Stomach (tissue), 9 donors: ENCODE results near the gene CRISPLD2. TPM values are rescaled to one million over a fixed set of nuclear protein-coding genes. Genes with fewer than 3 reads are reported as not detected.
"Not testable (repeated sequence)": the region's sequence is repeated elsewhere in the genome, so short reads cannot be mapped to it uniquely, and the experiment has no call there.

Experiments
- DNase-seq, 2 donors: peaks; one replicate each; pipeline versions ENCODE4 v3.0.0 to v3.0.0-alpha.2; 2013 to 2019
- H3K27ac ChIP-seq, 5 donors: fragments of 200-600 bp in 4 of 5; sonication (generic) in 4 of 5; one replicate each; pipeline ENCODE4 v1.5.1; 2013 to 2019; ENCODE audit warnings: mild to moderate bottlenecking in 1 of 5, moderate library complexity in 1 of 5
- H3K27me3 ChIP-seq, 3 donors: fragments of 200-600 bp; sonication (generic); one replicate each; pipeline ENCODE4 v1.5.1; 2017 to 2019; ENCODE audit warnings: mixed run types in 1 of 3
- H3K36me3 ChIP-seq, 4 donors: fragments of 200-600 bp; sonication (generic); 1 replicate in 3 of 4; 2 replicates in 1 of 4; pipeline ENCODE4 v1.5.1; 2016 to 2019
- H3K4me1 ChIP-seq, 4 donors: fragments of 200-600 bp; sonication (generic); one replicate each; pipeline ENCODE4 v1.5.1; 2016 to 2019
- H3K4me3 ChIP-seq, 4 donors: fragments of 200-600 bp; sonication (generic) in 3 of 4; one replicate each; pipeline ENCODE4 v1.5.1; 2016 to 2019; ENCODE audit warnings: mild to moderate bottlenecking in 1 of 4
- H3K9me3 ChIP-seq, 4 donors: fragments of 200-600 bp; sonication (generic); one replicate each; pipeline ENCODE4 v1.5.1; 2016 to 2019
- CTCF ChIP-seq, 7 experiments: fragments of 450-650 bp in 4 of 7; fragments of 200-600 bp in 3 of 7; sonication (generic) in 3 of 7; IDR thresholded peaks; one replicate each; pipeline ENCODE4 v1.5.1; 2016 to 2019; ENCODE audit warnings: antibody characterized with exemption in 7 of 7, control low read depth in 2 of 7, mild to moderate bottlenecking in 1 of 7
- EP300 ChIP-seq: sonication (generic); formaldehyde crosslinking; IDR thresholded peaks from one replicate; pipeline ENCODE4 v1.6.1; 2017; ENCODE audit warnings: antibody characterized with exemption
- POLR2A ChIP-seq, 4 donors: fragments of 450-650 bp; IDR thresholded peaks; one replicate each; pipeline ENCODE4 v1.6.1; 2016; ENCODE audit warnings: antibody characterized with exemption in 4 of 4, control low read depth in 2 of 4, mild to moderate bottlenecking in 1 of 4, moderate library complexity in 1 of 4
- POLR2AphosphoS5 ChIP-seq, 3 donors: sonication (generic); formaldehyde crosslinking; IDR thresholded peaks; one replicate each; pipeline ENCODE4 v1.6.1; 2016; ENCODE audit warnings: antibody characterized with exemption in 3 of 3
- WGBS, 5 donors: extraction: QIAGEN DNeasy Blood & Tissue Kit in 3 of 5; methylation state at CpG; one replicate each; pipeline versions ENCODE4 v1.1.5 to v1.1.7; 2013 to 2018; 5-methylcytosine and 5-hydroxymethylcytosine counted together
- intact Hi-C: fragments of 100-400 bp; cut with DNase I; formaldehyde crosslinking; loops from one replicate; pipeline ENCODE4 v1.15.1; 2023; ENCODE audit warnings: low total_unique reads
- polyA plus RNA-seq, 3 donors: library from polyadenylated mRNA; stranded (reverse); fragments of 200-250 nt; gene quantifications; one replicate each; pipeline ENCODE4 v1.2.3, GENCODE V29; 2013
- total RNA-seq, 5 donors: library from RNA; depleted of rRNA; stranded (reverse); fragments of >200 nt; gene quantifications; one replicate each; pipeline versions ENCODE4 v1.1.0 to v1.2.3, GENCODE V29; 2014 to 2016
- donor health status: healthy with polysubstance abuse.
- donor health status: Bipolar disorder and iron deficiency.
- donor health status: healthy.

CRISPLD2 gene
- total and polyA plus RNA-seq, 8 donors, result 18.3 to 242 (median 95.8) TPM

- DNase-seq, result no peak
- no peaks in the 10 kb centered on the region for H3K9me3 ChIP-seq
- no peak overlapping the region for H3K27ac ChIP-seq
- intact Hi-C loops, result no loop called here
- 85 to 96% (median 92%) methylated on average over 17 of the region's 17 CpGs for WGBS, 5 donors
- no peak overlapping the region for H3K4me3 ChIP-seq
- H3K27me3 ChIP-seq, result no peaks in the 10 kb centered on the region
- H3K36me3 ChIP-seq, result peaks cover 37 to 82% (median 76%) of the 10 kb centered on the region in 4 donors
- H3K4me1 ChIP-seq, result peaks cover 0 to 6% (median 2%) of the 10 kb centered on the region in 4 donors
- TF ChIP-seq CTCF (IDR thresholded peaks at IDR 0.05) (no peak), EP300 (no peak), POLR2AphosphoS5 (IDR thresholded peaks at IDR 0.05) (no peak), POLR2A (IDR thresholded peaks at IDR 0.05) (no peak)
These were observed 49.2 kb downstream of the CRISPLD2 start for GRCh38 chr16:84868829-84869472.

- Histone ChIP-seq H3K27ac (no peak overlapping the region), H3K4me3 (no peak overlapping the region), H3K9me3 (no peaks in the 10 kb centered on the region), H3K27me3 (no peaks in the 10 kb centered on the region), H3K36me3 (peaks cover 39 to 82% (median 76%) of the 10 kb centered on the region in 4 donors), H3K4me1 (peaks cover 0 to 10% (median 2%) of the 10 kb centered on the region in 4 donors)
- TF ChIP-seq CTCF (IDR thresholded peaks at IDR 0.05), result no peak
- TF ChIP-seq EP300, result no peak
- no peak for TF ChIP-seq POLR2AphosphoS5 (IDR thresholded peaks at IDR 0.05)
- no peak for TF ChIP-seq POLR2A (IDR thresholded peaks at IDR 0.05)
- intact Hi-C loops, result no loop called here
- DNase-seq, result no peak
- 88 to 95% (median 91%) methylated on average over 15 of the region's 15 CpGs for WGBS, 5 donors
These were observed 49.7 kb downstream of the CRISPLD2 start for GRCh38 chr16:84869473-84869845.

GRCh38 chr16:84872971-84873370, 53.2 kb downstream of the CRISPLD2 start:
- H3K36me3 ChIP-seq, result peaks cover 40 to 88% (median 77%) of the 10 kb centered on the region in 4 donors
- peaks cover 0 to 11% (median 2%) of the 10 kb centered on the region in 4 donors for H3K4me1 ChIP-seq
- 93 to 96% (median 94%) methylated on average over 17 of the region's 17 CpGs for WGBS, 5 donors
- DNase-seq, H3K9me3 ChIP-seq, H3K27ac ChIP-seq, H3K4me3 ChIP-seq, intact Hi-C loops, H3K27me3 ChIP-seq: not testable (repeated sequence)

GRCh38 chr16:84874004-84874435, 54.2 kb downstream of the CRISPLD2 start:
- Histone ChIP-seq H3K4me1 (peaks cover 0 to 11% (median 2%) of the 10 kb centered on the region in 4 donors), H3K27me3 (no peaks in the 10 kb centered on the region), H3K27ac (peak overlapping the region in 4 of 5 donors; percentile 26 to 56 (median 43)), H3K4me3 (no peak overlapping the region), H3K9me3 (no peaks in the 10 kb centered on the region), H3K36me3 (peaks cover 32 to 88% (median 74%) of the 10 kb centered on the region in 4 donors)
- intact Hi-C loops, result no loop called here
- peak in 1 of 2 donors; percentile 39 for DNase-seq
- no peak for TF ChIP-seq POLR2A (IDR thresholded peaks at IDR 0.05)
- no peak for TF ChIP-seq POLR2AphosphoS5 (IDR thresholded peaks at IDR 0.05)
- TF ChIP-seq EP300, result no peak
- TF ChIP-seq CTCF (IDR thresholded peaks at IDR 0.05), result no peak
- 24 to 40% (median 34%) methylated on average over 4 of the region's 4 CpGs for WGBS, 5 donors

GRCh38 chr16:84874553-84874952, 54.8 kb downstream of the CRISPLD2 start:
- intact Hi-C loops, result no loop called here
- TF ChIP-seq POLR2A (IDR thresholded peaks at IDR 0.05) (no peak), EP300 (no peak), POLR2AphosphoS5 (IDR thresholded peaks at IDR 0.05) (no peak), CTCF (IDR thresholded peaks at IDR 0.05) (no peak)
- Histone ChIP-seq H3K27ac (peak overlapping the region in 4 of 5 donors; percentile 26 to 56 (median 43)), H3K4me1 (peaks cover 0 to 14% (median 2%) of the 10 kb centered on the region in 4 donors), H3K9me3 (no peaks in the 10 kb centered on the region), H3K36me3 (peaks cover 30 to 87% (median 72%) of the 10 kb centered on the region in 4 donors), H3K27me3 (no peaks in the 10 kb centered on the region), H3K4me3 (no peak overlapping the region)
- whole genome bisulfite sequencing, 5 donors, result 43 to 58% (median 51%) methylated on average over 5 of the region's 5 CpGs
- DNase-seq, result no peak
